ENCODE data around the gene NOS1AP.

The NOS1AP gene

GRCh38 chr1:162305969-162306368 lies 236.5 kb downstream of the NOS1AP start:
- DNase-seq = no peak

- no peak for DNase-seq
Observed at GRCh38 chr1:162310337-162310736, 240.8 kb downstream of the NOS1AP start.

GRCh38 chr1:162314206-162314605 lies 244.7 kb downstream of the NOS1AP start:
- DNase-seq = no peak

GRCh38 chr1:162315673-162316072 lies 246.2 kb downstream of the NOS1AP start:
- no peak for DNase-seq

GRCh38 chr1:162316187-162316586 lies 246.7 kb downstream of the NOS1AP start:
- DNase-seq = no peak

- no peak for DNase-seq
Observed at GRCh38 chr1:162317621-162318020, 248.1 kb downstream of the NOS1AP start.

GRCh38 chr1:162319493-162320175 lies 250.1 kb downstream of the NOS1AP start:
- no peak for DNase-seq

GRCh38 chr1:162321809-162322422 lies 252.4 kb downstream of the NOS1AP start:
- no peak for DNase-seq

GRCh38 chr1:162323023-162323422 lies 253.5 kb downstream of the NOS1AP start:
- no peak for DNase-seq

- no peak for DNase-seq
Observed at GRCh38 chr1:162324396-162324795, 254.9 kb downstream of the NOS1AP start.

- no peak for DNase-seq
Observed at GRCh38 chr1:162326559-162326958, 257.1 kb downstream of the NOS1AP start.

- DNase-seq = no peak
Observed at GRCh38 chr1:162327144-162327787, 257.8 kb downstream of the NOS1AP start.

- DNase-seq = no peak
Observed at GRCh38 chr1:162327788-162328165, 258.3 kb downstream of the NOS1AP start.

- no peak for DNase-seq
Observed at GRCh38 chr1:162328512-162328911, 259.0 kb downstream of the NOS1AP start.

- peak; percentile 4 for DNase-seq
Observed at GRCh38 chr1:162329826-162330225, 260.3 kb downstream of the NOS1AP start.

- no peak for DNase-seq
Observed at GRCh38 chr1:162333991-162334390, 264.5 kb downstream of the NOS1AP start.

- DNase-seq = no peak
Observed at GRCh38 chr1:162335126-162335525, 265.6 kb downstream of the NOS1AP start.

GRCh38 chr1:162336621-162337285 lies 267.3 kb downstream of the NOS1AP start:
- no peak for DNase-seq

- DNase-seq = no peak
Observed at GRCh38 chr1:162342452-162342983, 273.0 kb downstream of the NOS1AP start.

- DNase-seq = no peak
Observed at GRCh38 chr1:162343470-162343869, 274.0 kb downstream of the NOS1AP start.

GRCh38 chr1:162347281-162347680 lies 277.8 kb downstream of the NOS1AP start:
- DNase-seq = no peak

GRCh38 chr1:162349635-162350330 lies 280.3 kb downstream of the NOS1AP start:
- DNase-seq = peak; percentile 79

All from fibroblast of skin of right quadriceps (primary cell).